Smooth muscle cell (in vitro differentiated cells): ENCODE data around the gene MRPL38. TPM values are rescaled to one million over a fixed set of nuclear protein-coding genes. Genes with fewer than 3 reads are reported as not detected.
A peak's percentile ranks its signal among the peaks of the same experiment; 100 is the strongest.

Experiments used
- DNase-seq: peaks from one replicate; lab custom pipeline; 2025; ENCODE audit not compliant: unreplicated experiment; lab: John Stamatoyannopoulos, UW
- H2AFZ ChIP-seq: fragments of 200-600 bp; sonication (generic); 2 replicates; pipeline ENCODE4 v1.6.0; 2016; ENCODE audit warnings: antibody characterized with exemption, low read depth, mild to moderate bottlenecking
- H3F3A ChIP-seq: fragments of 200-600 bp; sonication (generic); 2 replicates; pipeline ENCODE4 v1.6.0; 2017; ENCODE audit warnings: antibody characterized with exemption, low read depth
- H3K27ac ChIP-seq: fragments of 200-600 bp; sonication (generic); 2 replicates; pipeline ENCODE4 v1.5.1; 2016; ENCODE audit warnings: low read depth, mild to moderate bottlenecking
- H3K27me3 ChIP-seq: fragments of 200-600 bp; sonication (generic); 2 replicates; pipeline ENCODE4 v1.6.1; 2016; ENCODE audit warnings: low read depth, mild to moderate bottlenecking
- H3K36me3 ChIP-seq: fragments of 200-600 bp; sonication (generic); 2 replicates; pipeline ENCODE4 v1.5.1; 2016; ENCODE audit warnings: low read depth
- H3K4me1 ChIP-seq: fragments of 200-600 bp; sonication (generic); 2 replicates; pipeline ENCODE4 v1.5.1; 2016; ENCODE audit warnings: low read depth
- H3K4me2 ChIP-seq: fragments of 200-600 bp; sonication (generic); 2 replicates; pipeline ENCODE4 v1.6.0; 2016; ENCODE audit warnings: mild to moderate bottlenecking
- H3K4me3 ChIP-seq: fragments of 200-600 bp; sonication (generic); 2 replicates; pipeline ENCODE4 v1.5.1; 2016; ENCODE audit warnings: mild to moderate bottlenecking
- H3K79me2 ChIP-seq: fragments of 200-600 bp; sonication (generic); 2 replicates; pipeline ENCODE4 v1.6.0; 2016; ENCODE audit warnings: low read depth, mild to moderate bottlenecking
- H3K9ac ChIP-seq: fragments of 200-600 bp; sonication (generic); 2 replicates; pipeline ENCODE4 v1.6.0; 2016; ENCODE audit warnings: low read depth
- H3K9me3 ChIP-seq: fragments of 200-600 bp; sonication (generic); replicated peaks from 2 replicates; pipeline ENCODE4 v1.5.1; 2016; ENCODE audit warnings: low read depth
- H4K20me1 ChIP-seq: fragments of 200-600 bp; sonication (generic); 2 replicates; pipeline ENCODE4 v1.6.0; 2016; ENCODE audit warnings: low read depth
- WGBS: methylation state at CpG from one replicate; pipeline ENCODE4 v1.1.7; 2016; ENCODE audit warnings: low lambda C conversion rate; 5-methylcytosine and 5-hydroxymethylcytosine counted together
- polyA plus RNA-seq: library from polyadenylated mRNA; unstranded; fragments of >200 nt; fragmentation: Nextera tagmentation; extraction: Ambion mirVana; gene quantifications from 2 replicates; pipeline ENCODE4 v1.2.1, GENCODE V29; 2016
- total RNA-seq: library from RNA; depleted of rRNA; stranded (reverse); fragments of >200 nt; gene quantifications from 2 replicates; pipeline ENCODE4 v1.2.3, GENCODE V29; 2014
- TF ChIP-seq, protein P1 (sequence below): fragments of 200-600 bp; sonication (generic); IDR thresholded peaks from 2 replicates; pipeline ENCODE4 v1.5.1; 2017; ENCODE audit warnings: borderline replicate concordance, mild to moderate bottlenecking, antibody characterized with exemption; ENCODE audit not compliant: insufficient read depth, poor library complexity, severe bottlenecking

MRPL38 gene
- total and polyA plus RNA-seq, 2 experiments from 2014 or later, result 48.4 to 90.5 TPM

DNA sequence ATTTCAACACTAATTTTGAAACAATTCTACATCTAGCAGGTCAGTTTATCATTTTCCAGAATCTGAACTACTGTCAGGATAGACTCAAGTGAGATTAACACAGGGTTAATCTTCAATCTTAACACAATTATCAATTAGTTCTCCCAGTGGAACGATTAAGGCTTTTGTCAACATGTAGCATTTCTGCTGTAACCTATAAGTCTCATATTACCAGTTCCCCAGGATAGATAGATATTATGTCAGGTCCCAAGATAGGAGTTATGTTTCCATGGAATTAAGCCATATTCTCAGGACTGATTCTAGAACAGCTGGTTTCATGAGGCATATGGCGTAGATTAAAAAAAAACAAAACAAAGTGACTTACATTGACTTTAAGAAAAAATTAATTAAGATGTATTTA lies 40.5 kb upstream of the MRPL38 start:
- Histone ChIP-seq H3K79me2 (no peaks in the 10 kb centered on the region), H3F3A (peaks cover 8% of the 10 kb centered on the region), H4K20me1 (no peaks in the 10 kb centered on the region), H3K9ac (no peak overlapping the region), H3K4me1 (peaks cover 5% of the 10 kb centered on the region), H3K4me3 (no peak overlapping the region), H3K27ac (no peak overlapping the region), H3K36me3 (peaks cover 20% of the 10 kb centered on the region), H2AFZ (no peak overlapping the region), H3K9me3 (no peaks in the 10 kb centered on the region), H3K27me3 (no peaks in the 10 kb centered on the region), H3K4me2 (no peak overlapping the region)
- WGBS, result 90% methylated on average over 2 of the region's 2 CpGs
- no peak for DNase-seq
- TF ChIP-seq, protein P1, sequence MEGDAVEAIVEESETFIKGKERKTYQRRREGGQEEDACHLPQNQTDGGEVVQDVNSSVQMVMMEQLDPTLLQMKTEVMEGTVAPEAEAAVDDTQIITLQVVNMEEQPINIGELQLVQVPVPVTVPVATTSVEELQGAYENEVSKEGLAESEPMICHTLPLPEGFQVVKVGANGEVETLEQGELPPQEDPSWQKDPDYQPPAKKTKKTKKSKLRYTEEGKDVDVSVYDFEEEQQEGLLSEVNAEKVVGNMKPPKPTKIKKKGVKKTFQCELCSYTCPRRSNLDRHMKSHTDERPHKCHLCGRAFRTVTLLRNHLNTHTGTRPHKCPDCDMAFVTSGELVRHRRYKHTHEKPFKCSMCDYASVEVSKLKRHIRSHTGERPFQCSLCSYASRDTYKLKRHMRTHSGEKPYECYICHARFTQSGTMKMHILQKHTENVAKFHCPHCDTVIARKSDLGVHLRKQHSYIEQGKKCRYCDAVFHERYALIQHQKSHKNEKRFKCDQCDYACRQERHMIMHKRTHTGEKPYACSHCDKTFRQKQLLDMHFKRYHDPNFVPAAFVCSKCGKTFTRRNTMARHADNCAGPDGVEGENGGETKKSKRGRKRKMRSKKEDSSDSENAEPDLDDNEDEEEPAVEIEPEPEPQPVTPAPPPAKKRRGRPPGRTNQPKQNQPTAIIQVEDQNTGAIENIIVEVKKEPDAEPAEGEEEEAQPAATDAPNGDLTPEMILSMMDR, result no peak

DNA sequence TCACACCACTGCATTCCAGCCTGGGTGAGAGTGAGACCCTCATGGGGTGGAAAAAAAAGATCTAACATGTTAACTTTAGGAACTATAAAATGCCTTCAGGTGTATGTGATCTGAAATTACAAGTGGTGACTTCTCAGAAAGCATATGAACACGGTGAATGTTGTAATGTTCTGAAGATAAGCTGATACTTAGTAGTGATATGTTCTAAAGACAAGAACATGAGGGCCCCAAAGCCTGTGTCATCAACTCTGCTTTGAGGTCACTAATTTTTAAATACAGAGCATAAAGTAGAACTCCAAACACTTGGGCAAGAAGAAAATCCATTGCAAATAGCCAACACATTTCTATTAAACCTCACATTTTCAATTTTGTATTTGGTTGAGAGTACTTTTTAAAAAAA lies 38.8 kb upstream of the MRPL38 start:
- 93% methylated on average over 1 of the region's 1 CpG for WGBS
- H3K27ac ChIP-seq, result no peak overlapping the region
- no peak for DNase-seq

DNA sequence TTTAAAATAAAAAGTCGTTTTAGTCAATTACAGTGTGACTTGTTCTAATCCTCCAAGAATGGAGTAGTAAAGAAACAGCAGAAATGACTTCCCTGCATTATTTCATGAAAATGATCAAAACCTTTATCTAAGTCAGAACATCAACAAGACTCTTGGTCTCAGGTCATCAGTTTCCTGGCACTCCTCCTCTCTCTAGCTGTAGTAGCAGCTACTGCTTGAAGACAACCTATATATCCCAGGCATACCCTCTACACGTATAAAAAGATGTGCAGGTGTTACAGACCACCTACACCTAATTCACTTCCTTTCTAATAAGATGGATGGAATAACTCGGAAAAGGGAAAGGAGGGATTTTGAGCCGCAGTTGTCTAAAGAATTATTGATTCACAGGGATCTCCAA lies 37.8 kb upstream of the MRPL38 start:
- no peak for DNase-seq
- Histone ChIP-seq H3K36me3 (peaks cover 15% of the 10 kb centered on the region), H3K9ac (no peak overlapping the region), H4K20me1 (no peaks in the 10 kb centered on the region), H3K79me2 (no peaks in the 10 kb centered on the region), H3K27me3 (no peaks in the 10 kb centered on the region), H3K4me2 (no peak overlapping the region), H3K4me3 (no peak overlapping the region), H3K27ac (no peak overlapping the region), H2AFZ (no peak overlapping the region), H3F3A (peaks cover 8% of the 10 kb centered on the region), H3K9me3 (no peaks in the 10 kb centered on the region), H3K4me1 (peaks cover 5% of the 10 kb centered on the region)
- 93% methylated on average over 4 of the region's 4 CpGs for WGBS
- TF ChIP-seq, protein P1, result no peak

More for the DNA sequence above, 38.8 kb upstream of the MRPL38 start:
- H3K4me2 ChIP-seq, result no peak overlapping the region
- peaks cover 5% of the 10 kb centered on the region for H3K4me1 ChIP-seq
- H3K27me3 ChIP-seq, result no peaks in the 10 kb centered on the region
- no peak overlapping the region for H2AFZ ChIP-seq
- H4K20me1 ChIP-seq, result no peaks in the 10 kb centered on the region
- no peaks in the 10 kb centered on the region for H3K79me2 ChIP-seq
- H3K9ac ChIP-seq, result no peak overlapping the region
- TF ChIP-seq, protein P1, result no peak
- peaks cover 20% of the 10 kb centered on the region for H3K36me3 ChIP-seq
- peaks cover 8% of the 10 kb centered on the region for H3F3A ChIP-seq
- H3K9me3 ChIP-seq, result no peaks in the 10 kb centered on the region
- no peak overlapping the region for H3K4me3 ChIP-seq

DNA sequence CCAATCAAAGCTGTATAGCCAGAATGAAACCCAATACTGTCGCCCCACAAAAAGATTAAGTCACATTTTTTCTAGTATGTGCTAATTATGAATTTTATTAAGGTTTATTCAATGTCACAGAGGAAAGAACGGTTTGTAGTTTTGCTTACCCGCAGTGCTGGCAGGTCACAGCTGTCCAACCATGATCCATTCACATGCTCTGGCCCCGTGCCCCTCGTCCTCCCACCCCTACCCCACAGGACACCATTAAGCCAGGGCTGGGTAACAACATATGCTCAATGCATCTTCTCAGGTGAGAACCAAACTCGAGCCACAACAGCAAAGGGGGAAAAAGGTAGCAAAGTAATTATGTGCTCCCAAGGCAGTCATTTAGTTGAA lies 36.7 kb upstream of the MRPL38 start:
- Histone ChIP-seq H3K36me3 (peaks cover 13% of the 10 kb centered on the region), H3K4me1 (peaks cover 5% of the 10 kb centered on the region), H3K4me3 (peak overlapping the region; percentile 83), H3K27ac (peak overlapping the region; percentile 46), H3K9ac (no peak overlapping the region), H3K79me2 (no peaks in the 10 kb centered on the region), H4K20me1 (no peaks in the 10 kb centered on the region), H2AFZ (no peak overlapping the region), H3K4me2 (peak overlapping the region; percentile 97), H3F3A (peaks cover 8% of the 10 kb centered on the region), H3K9me3 (no peaks in the 10 kb centered on the region), H3K27me3 (no peaks in the 10 kb centered on the region)
- whole genome bisulfite sequencing, result 74% methylated on average over 6 of the region's 6 CpGs
- TF ChIP-seq, protein P1, result no peak
- DNase-seq, result no peak
